Epithelial cell of esophagus (primary cell): ENCODE results near the gene EBF4.
"Not testable (repeated sequence)": the region's sequence is repeated elsewhere in the genome, so short reads cannot be mapped to it uniquely, and the experiment has no call there.

Experiments used
- DNase-seq: peaks from one replicate; pipeline ENCODE4 v3.0.0; 2010; ENCODE audit warnings: low read depth
- H3K4me3 ChIP-seq: 2 replicates; pipeline ENCODE4 v1.5.1; 2011; ENCODE audit warnings: mild to moderate bottlenecking, low read length, control low read depth
- TF ChIP-seq, protein P1 (sequence below): IDR thresholded peaks from 2 replicates; pipeline ENCODE4 v1.5.1; 2011; ENCODE audit warnings: low read depth, mild to moderate bottlenecking, low read length, control low read depth, inconsistent platforms; ENCODE audit not compliant: insufficient read depth; ENCODE audit errors: missing control alignments

Gene EBF4

DNA sequence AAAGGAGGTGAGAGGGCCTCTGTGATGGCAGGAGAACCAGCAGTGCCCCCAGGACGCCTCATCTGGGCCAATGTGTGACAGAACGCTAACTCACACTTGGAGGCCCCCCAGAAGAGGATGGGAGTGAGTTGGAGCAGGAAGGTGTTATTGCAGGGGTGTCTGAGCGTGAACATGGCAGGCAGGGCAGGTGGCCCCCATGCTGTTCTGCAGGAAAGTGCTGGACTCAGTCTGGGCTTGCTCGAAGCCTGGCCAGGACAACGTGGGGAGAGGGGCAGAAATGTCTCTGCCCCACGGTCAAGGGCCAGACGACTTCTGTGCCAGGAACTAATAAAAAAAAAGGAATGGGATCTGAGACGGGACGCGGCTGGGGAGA is 931 bp upstream of the EBF4 start:
- no peak overlapping the region for H3K4me3 ChIP-seq
- DNase-seq: no peak
- TF ChIP-seq, protein P1, sequence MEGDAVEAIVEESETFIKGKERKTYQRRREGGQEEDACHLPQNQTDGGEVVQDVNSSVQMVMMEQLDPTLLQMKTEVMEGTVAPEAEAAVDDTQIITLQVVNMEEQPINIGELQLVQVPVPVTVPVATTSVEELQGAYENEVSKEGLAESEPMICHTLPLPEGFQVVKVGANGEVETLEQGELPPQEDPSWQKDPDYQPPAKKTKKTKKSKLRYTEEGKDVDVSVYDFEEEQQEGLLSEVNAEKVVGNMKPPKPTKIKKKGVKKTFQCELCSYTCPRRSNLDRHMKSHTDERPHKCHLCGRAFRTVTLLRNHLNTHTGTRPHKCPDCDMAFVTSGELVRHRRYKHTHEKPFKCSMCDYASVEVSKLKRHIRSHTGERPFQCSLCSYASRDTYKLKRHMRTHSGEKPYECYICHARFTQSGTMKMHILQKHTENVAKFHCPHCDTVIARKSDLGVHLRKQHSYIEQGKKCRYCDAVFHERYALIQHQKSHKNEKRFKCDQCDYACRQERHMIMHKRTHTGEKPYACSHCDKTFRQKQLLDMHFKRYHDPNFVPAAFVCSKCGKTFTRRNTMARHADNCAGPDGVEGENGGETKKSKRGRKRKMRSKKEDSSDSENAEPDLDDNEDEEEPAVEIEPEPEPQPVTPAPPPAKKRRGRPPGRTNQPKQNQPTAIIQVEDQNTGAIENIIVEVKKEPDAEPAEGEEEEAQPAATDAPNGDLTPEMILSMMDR: no peak

DNA sequence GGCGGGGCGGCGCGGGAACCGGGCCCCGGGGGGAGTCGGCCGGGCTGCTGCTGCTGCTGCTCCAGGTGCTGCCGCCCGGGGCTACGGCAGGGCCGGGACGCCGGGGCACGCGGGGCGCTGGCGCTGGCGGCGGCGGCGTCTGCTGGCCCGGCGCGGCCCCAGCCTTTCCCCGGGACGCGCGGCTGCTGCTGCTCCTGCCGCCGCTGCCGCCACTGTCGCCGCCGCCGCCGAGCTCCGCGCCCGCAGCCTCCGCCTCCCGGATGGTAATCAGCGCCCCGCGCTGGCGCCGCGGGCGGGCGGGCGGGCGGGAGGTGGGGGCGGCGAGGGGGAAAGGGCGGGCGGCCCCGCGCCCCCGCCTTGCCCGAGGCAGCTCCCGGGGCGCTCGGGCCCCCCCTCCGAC is 306 bp downstream of the EBF4 start:
- DNase-seq: no peak

DNA sequence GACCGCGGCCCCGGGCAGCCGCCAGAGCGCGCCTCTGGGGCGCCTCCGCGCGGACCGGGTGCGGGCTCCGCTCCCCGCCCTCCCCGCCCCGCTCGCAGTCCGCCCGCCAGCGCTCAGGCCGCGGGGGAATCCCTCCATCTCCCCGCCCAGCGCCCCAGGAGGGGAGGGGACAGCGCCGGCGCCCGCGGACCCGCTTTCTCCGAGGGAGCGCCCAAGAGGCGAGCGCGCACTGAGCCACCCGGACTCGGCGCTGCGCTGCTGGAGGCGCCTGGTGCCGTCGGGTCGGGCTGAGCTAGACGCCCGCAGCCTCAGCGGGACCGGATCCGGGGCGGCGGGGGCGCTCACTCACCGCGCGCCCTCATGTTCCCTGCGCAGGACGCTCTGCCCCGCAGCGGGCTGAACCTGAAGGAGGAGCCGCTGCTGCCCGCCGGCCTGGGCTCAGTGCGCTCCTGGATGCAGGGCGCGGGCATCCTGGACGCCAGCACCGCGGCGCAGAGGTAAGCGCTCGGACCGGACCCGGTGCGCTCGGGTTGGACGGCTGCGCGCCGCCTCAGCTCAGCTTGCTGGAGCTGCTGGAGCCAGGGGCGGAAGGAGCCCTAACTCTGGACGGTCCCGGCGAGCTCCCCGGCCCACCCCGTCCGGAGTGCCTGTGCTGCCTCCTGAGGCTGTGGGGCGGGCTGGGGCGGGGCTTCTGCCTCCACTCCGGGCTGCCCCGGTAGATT is 867 bp downstream of the EBF4 start:
- H3K4me3 ChIP-seq: no peak overlapping the region
- no peak for DNase-seq
- TF ChIP-seq, protein P1: no peak

More for the DNA sequence above, 306 bp downstream of the EBF4 start:
- TF ChIP-seq, protein P1: no peak
- no peak overlapping the region for H3K4me3 ChIP-seq

DNA sequence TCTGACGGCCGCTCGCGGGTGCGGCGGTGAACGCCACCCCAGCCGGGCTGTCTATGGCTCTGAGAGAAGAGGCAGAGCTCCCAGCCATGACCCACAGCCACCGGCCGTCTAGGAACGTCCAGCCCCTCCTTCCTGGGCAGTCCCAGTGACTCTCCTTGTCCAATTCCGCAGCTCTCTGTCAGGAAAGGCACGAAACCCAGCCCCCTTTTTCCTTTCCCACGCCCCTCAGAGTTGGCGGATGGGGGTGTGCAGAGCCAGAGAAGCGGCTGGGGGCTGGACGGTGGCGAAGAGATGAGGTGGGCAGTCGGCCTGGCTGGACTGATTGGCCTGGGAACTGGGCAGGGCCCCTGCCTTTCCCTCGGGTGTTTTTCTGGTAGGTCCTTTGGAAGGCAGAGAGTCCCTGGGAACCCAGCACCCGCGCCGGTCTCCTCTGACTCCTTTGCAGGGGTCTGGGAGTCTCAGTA is 1.5 kb downstream of the EBF4 start:
- no peak overlapping the region for H3K4me3 ChIP-seq
- TF ChIP-seq, protein P1: no peak
- no peak for DNase-seq

DNA sequence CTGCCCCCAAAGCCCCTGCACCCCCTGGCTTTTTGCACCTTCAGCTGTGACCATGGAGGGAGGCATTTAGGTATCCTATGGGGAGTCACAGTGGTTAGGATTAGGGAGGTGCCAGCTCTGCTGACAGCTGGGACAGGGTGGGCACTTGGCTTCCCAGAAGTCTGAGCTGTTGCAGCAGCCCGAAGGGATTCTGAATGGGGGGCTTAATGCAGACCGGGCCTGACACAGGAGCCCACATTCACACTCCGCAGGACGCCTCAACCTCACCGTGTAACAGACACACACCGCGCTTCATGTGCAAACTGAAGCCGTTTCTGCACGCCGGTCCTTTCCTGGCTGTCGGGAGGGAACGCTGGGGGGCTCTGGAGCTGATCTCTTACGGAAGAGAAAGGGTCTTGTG is 1.9 kb downstream of the EBF4 start:
- TF ChIP-seq, protein P1: no peak
- no peak overlapping the region for H3K4me3 ChIP-seq
- no peak for DNase-seq

DNA sequence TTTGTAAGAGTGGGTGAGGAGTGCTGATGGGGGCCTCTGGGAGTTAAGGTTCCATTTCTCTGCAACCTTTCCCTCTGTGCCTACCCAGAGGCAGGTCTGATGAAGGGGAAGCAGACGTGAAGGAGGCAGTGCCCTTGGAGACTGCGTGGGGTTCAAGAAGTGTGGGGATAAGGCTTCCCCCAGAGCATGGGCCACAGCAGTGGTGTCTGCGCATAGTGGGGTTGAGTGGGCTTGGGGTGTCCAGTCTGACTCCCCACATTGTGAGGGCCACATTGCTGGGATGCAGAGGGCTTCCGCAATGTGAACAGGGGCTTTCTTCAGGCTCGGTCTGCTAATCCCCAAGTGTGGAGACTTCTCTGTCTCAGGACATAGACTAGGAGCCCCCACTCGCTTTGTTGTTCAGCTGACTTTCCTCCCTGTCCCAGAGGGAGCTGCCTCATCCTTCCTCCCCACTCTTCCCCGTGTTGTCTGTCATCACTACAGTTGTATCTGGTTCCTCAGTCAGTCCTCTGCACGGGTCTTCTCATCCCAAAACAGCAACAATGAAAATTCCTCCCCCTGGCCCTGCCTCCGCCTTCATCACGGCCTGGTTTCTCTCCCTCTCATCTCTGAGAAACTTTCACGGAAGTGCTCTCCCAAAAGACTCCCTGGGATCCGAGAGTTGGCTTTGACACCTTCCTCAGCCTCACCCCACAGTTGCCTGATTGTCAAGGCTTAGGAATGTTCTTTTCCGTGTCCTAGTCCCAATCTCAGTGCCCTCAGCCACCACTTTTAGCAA is 2.8 kb downstream of the EBF4 start:
- DNase-seq: no peak
- TF ChIP-seq, protein P1: no peak
- H3K4me3 ChIP-seq: no peak overlapping the region

DNA sequence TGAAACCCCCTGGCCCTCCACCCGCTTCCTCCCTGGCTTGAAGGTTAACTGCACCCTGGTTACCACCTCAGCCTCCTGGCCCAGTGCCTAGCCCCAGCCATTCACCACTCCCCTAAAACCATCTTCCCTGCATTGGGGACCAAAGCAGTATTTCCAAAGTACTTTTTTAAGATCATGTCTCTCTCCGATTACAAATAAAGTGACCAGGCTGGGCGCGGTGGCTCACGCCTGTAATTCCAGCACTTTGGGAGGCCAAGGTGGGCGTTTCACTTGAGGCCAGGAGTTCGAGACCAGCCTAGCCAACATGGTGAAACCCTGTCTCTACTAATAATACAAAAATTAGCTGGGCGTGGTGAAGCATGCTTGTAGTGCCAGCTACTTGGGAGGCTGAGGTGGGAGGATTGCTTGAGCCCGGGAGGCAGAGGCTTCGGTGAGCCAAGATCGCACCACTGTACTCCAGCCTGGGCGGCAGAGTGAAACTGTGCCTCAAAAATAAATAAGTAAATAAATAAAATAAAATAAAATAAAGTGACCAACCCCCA is 3.5 kb downstream of the EBF4 start:
- not testable (repeated sequence) for DNase-seq, H3K4me3 ChIP-seq
